B cell (primary cell): ENCODE measurements around the gene MSGN1.

Source experiments
- CTCF ChIP-seq: fragments of 200-600 bp; IDR thresholded peaks from one replicate; pipeline ENCODE4 v1.8.0; 2022; ENCODE audit warnings: antibody characterized with exemption, mild to moderate bottlenecking
- EZH2 ChIP-seq: IDR thresholded peaks from 2 replicates; pipeline ENCODE4 v1.6.1; 2012; ENCODE audit warnings: borderline replicate concordance, low read depth, mild to moderate bottlenecking, moderate library complexity, low read length; ENCODE audit not compliant: insufficient read depth, poor library complexity, severe bottlenecking

- TF ChIP-seq CTCF (no peak), EZH2 (no peak)
Observed at GRCh38 chr2:17795309-17795708, 21.0 kb upstream of the MSGN1 start.
